ENCODE results near the gene ZEB2. TPM values are rescaled to one million over a fixed set of nuclear protein-coding genes. Genes with fewer than 3 reads are reported as not detected.

ZEB2 gene
- total and polyA plus RNA-seq, 12 donors: 29.0 to 226 (median 142) TPM

DNA sequence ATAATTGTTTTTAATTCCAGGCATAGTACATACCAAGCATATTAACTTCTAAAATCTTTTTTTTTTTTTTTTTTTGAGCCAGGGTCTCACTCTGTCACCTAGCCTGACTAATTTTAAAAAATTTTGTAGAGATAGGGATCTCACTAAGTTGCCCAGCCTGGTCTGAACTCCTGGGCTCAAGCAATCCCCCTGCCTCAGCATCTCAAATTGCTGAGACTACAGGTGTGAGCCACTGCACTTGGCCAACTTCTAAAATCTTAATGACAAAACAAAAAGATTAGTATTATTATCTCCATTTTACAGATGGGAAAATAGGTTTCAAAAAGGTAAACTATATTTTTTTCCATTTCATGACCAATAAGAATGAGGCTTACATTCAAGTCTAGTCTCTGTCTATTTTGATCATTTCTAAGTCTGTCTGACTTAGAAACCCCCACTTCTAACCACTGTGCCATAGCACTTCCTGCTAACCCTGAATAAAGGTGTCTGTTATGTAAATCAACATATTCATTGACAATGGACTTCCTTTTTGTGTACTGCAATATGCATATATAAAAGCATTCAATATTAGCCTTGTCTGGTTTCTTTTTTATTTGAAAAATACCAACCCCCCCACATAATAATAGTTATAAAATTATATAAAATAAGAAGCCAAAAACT lies 28.7 kb upstream of the ZEB2 start:
- H3K4me1 ChIP-seq (replicated peaks in 1 of 2): no peaks in the 10 kb centered on the region
- H3K36me3 ChIP-seq (replicated peaks in 1 of 2): no peaks in the 10 kb centered on the region
- H3K27ac ChIP-seq: no peak overlapping the region
- no peak overlapping the region for H3K4me3 ChIP-seq
- TF ChIP-seq POLR2A (IDR thresholded peaks at IDR 0.05): no peak
- TF ChIP-seq, protein P1, sequence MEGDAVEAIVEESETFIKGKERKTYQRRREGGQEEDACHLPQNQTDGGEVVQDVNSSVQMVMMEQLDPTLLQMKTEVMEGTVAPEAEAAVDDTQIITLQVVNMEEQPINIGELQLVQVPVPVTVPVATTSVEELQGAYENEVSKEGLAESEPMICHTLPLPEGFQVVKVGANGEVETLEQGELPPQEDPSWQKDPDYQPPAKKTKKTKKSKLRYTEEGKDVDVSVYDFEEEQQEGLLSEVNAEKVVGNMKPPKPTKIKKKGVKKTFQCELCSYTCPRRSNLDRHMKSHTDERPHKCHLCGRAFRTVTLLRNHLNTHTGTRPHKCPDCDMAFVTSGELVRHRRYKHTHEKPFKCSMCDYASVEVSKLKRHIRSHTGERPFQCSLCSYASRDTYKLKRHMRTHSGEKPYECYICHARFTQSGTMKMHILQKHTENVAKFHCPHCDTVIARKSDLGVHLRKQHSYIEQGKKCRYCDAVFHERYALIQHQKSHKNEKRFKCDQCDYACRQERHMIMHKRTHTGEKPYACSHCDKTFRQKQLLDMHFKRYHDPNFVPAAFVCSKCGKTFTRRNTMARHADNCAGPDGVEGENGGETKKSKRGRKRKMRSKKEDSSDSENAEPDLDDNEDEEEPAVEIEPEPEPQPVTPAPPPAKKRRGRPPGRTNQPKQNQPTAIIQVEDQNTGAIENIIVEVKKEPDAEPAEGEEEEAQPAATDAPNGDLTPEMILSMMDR (IDR thresholded peaks at IDR 0.05): no peak
- no peak for DNase-seq
- H3K9me3 ChIP-seq (replicated peaks in 1 of 3): no peaks in the 10 kb centered on the region
- H3K27me3 ChIP-seq: no peaks in the 10 kb centered on the region
- intact Hi-C loops (cut with DNase I): no loop called here

DNA sequence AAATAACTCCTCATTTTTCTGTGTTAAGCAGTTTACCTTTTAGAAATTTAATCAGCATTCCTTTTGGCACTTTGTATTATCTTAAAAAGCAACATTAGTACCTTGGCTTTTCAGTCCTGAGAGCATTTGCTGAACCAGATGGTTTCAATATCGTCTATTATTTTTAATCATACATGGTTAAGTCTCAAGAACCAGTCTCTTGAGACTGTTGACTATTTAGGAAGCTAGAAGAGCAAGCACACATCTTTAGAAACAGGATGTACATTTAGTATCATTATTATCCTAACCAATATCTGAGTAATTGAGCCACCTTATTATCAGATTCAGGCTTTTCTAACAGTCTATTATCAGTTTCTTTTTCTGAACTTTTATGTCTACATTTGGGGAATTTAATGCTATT lies 28.2 kb upstream of the ZEB2 start:
- Histone ChIP-seq H3K4me1 (replicated peaks in 1 of 2) (no peaks in the 10 kb centered on the region), H3K4me3 (no peak overlapping the region), H3K36me3 (replicated peaks in 1 of 2) (no peaks in the 10 kb centered on the region), H3K27me3 (no peaks in the 10 kb centered on the region), H3K27ac (no peak overlapping the region), H3K9me3 (replicated peaks in 1 of 3) (no peaks in the 10 kb centered on the region)
- TF ChIP-seq, protein P1 (IDR thresholded peaks at IDR 0.05): no peak
- no peak for TF ChIP-seq POLR2A (IDR thresholded peaks at IDR 0.05)
- 65 to 76% (median 73%) methylated on average over 1 of the region's 1 CpG for WGBS, 4 donors
- no peak for DNase-seq
- intact Hi-C loops (cut with DNase I): no loop called here

DNA sequence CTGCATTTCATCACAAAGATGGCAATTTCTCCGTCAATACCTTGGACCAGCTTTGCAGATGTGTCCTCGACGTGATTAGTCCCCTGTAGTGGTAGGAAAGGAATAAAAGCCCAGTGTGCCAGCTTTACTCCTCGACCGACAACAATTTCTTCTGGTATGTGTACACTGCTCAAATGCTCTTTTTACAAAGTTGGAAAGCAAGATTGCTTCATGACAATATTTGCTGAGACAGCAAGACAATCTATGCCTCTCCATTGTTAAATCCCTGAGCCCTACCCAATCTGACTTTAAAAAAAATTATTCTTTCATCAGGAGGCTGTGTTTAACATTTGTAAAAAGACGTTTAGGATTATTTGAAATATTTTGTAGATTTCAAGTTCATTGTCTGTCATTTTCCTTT lies 27.6 kb upstream of the ZEB2 start:
- TF ChIP-seq POLR2A (IDR thresholded peaks at IDR 0.05): no peak
- TF ChIP-seq, protein P1 (IDR thresholded peaks at IDR 0.05): no peak
- no peaks in the 10 kb centered on the region for H3K36me3 ChIP-seq (replicated peaks in 1 of 2)
- H3K27ac ChIP-seq: no peak overlapping the region
- intact Hi-C loops (cut with DNase I): no loop called here
- no peak for DNase-seq
- WGBS, 4 donors: 80 to 91% (median 87%) methylated on average over 6 of the region's 6 CpGs
- no peaks in the 10 kb centered on the region for H3K27me3 ChIP-seq
- H3K4me3 ChIP-seq: no peak overlapping the region
- no peaks in the 10 kb centered on the region for H3K4me1 ChIP-seq (replicated peaks in 1 of 2)
- H3K9me3 ChIP-seq (replicated peaks in 1 of 3): no peaks in the 10 kb centered on the region

DNA sequence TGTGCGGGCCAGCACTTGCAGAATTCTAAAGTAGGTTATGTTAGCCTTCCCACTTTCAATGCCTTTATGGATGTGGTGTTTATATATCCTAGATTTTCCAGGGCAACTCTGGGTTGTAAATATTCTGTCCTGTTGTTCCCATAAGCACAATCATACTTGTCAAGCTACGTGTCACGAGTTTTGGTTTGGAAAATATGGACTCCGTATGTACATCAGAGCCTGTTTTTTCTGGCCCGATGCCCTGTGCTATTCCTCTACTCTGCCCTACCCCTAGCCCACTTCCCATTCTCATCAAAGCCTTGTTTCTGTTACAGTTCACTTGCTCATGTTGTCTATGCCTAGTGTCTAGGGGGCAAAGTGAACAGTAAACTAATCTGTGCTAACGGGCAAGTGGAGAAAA lies 27.0 kb upstream of the ZEB2 start:
- intact Hi-C loops (cut with DNase I): no loop called here
- H3K4me3 ChIP-seq: no peak overlapping the region
- no peaks in the 10 kb centered on the region for H3K27me3 ChIP-seq
- DNase-seq: peak in 2 of 7 donors; percentile 14 to 28
- no peaks in the 10 kb centered on the region for H3K36me3 ChIP-seq (replicated peaks in 1 of 2)
- H3K27ac ChIP-seq: no peak overlapping the region
- H3K9me3 ChIP-seq (replicated peaks in 1 of 3): no peaks in the 10 kb centered on the region
- H3K4me1 ChIP-seq (replicated peaks in 1 of 2): no peaks in the 10 kb centered on the region
- TF ChIP-seq, protein P1 (IDR thresholded peaks at IDR 0.05): no peak
- TF ChIP-seq POLR2A (IDR thresholded peaks at IDR 0.05): no peak
- WGBS, 4 donors: 78 to 88% (median 82%) methylated on average over 6 of the region's 6 CpGs

All from adrenal gland (tissue), 12 donors.